AG04449 (cell line): ENCODE results near the gene MARK1.

ENCODE experiments used
- CTCF ChIA-PET: fragments of 350-600 bp; formaldehyde crosslinking; extraction: SDS; loops from one replicate; lab custom pipeline; 2021; ENCODE audit warnings: antibody characterized with exemption; lab: Yijun Ruan, JAX
- POLR2A ChIA-PET: fragments of 400-600, 350-600 bp; formaldehyde crosslinking; extraction: SDS; loops from one replicate; lab custom pipeline; 2020; ENCODE audit warnings: antibody characterized with exemption, inconsistent platforms; lab: Yijun Ruan, JAX
- DNase-seq: peaks from one replicate; pipeline ENCODE4 v3.0.0-alpha.2; 2010; ENCODE audit warnings: low read depth, low spot score
- H3K4me3 ChIP-seq: 2 replicates; pipeline ENCODE4 v1.5.1; 2011; ENCODE audit warnings: low read depth, mild to moderate bottlenecking, control low read depth, low read length
- CTCF ChIP-seq: IDR thresholded peaks from one replicate; pipeline ENCODE4 v1.5.1; 2011; ENCODE audit warnings: mild to moderate bottlenecking, moderate library complexity, low read length, control low read depth, inconsistent platforms; ENCODE audit not compliant: insufficient read depth; ENCODE audit errors: missing control alignments

MARK1 gene

GRCh38 chr1:220690140-220691052 lies 162.5 kb downstream of the MARK1 start, which contains the start of gene C1orf115:
Gene C1orf115, plus strand, starts transcription at chr1:220690363. Its CDS starts 40 bp downstream, at chr1:220690403.
- no peak for DNase-seq
- POLR2A ChIA-PET = no interaction called here
- peak within 1 kb of the TSS; percentile 59 for H3K4me3 ChIP-seq
- peak; percentile 89 for TF ChIP-seq CTCF
- CTCF ChIA-PET = interaction anchor here (1.0 to 1.5 kb wide), 3 partner anchors 11 to 85 kb away, joined by 3 to 6 read pairs (median 5); no protein-coding TSS in a partner anchor

- TF ChIP-seq CTCF = no peak
- DNase-seq = no peak
- POLR2A ChIA-PET = no interaction called here
- CTCF ChIA-PET = interaction anchor here (0.9 to 1.5 kb wide), 7 partner anchors 9 to 84 kb away, joined by 3 to 7 read pairs (median 3); no protein-coding TSS in a partner anchor
- no peak overlapping the region for H3K4me3 ChIP-seq
Observed at GRCh38 chr1:220691053-220691684, 163.2 kb downstream of the MARK1 start.

GRCh38 chr1:220692436-220693228 lies 164.7 kb downstream of the MARK1 start:
- ChIA-PET CTCF (interaction anchor here (1.1 to 3.0 kb wide), 10 partner anchors 9 to 87 kb away, joined by 3 to 16 read pairs (median 6); partner anchors contain the start of gene MTARC2), POLR2A (no interaction called here)
- DNase-seq = peak; percentile 16
- H3K4me3 ChIP-seq = no peak overlapping the region
- TF ChIP-seq CTCF = no peak

- CTCF ChIA-PET = interaction anchor here (1.3 to 3.0 kb wide), 3 partner anchors 14 to 82 kb away, joined by 4 to 16 read pairs (median 11); no protein-coding TSS in a partner anchor
- POLR2A ChIA-PET = no interaction called here
- H3K4me3 ChIP-seq = no peak overlapping the region
- DNase-seq = no peak
- TF ChIP-seq CTCF = no peak
Observed at GRCh38 chr1:220694866-220695382, 167.0 kb downstream of the MARK1 start.

- ChIA-PET CTCF (interaction anchor here (1.3 to 3.0 kb wide), 2 partner anchors 15 to 38 kb away, joined by 4 to 16 read pairs; no protein-coding TSS in a partner anchor), POLR2A (no interaction called here)
- no peak overlapping the region for H3K4me3 ChIP-seq
- DNase-seq = no peak
- no peak for TF ChIP-seq CTCF
Observed at GRCh38 chr1:220695426-220695825, 167.5 kb downstream of the MARK1 start.
